NCI-H1694 treated with DMSO at 0.1 percent for 48 hours (cell line): ENCODE results near the gene MYH13.

Source experiments
- DNase-seq: peaks from one replicate; lab custom pipeline; 2025; lab: John Stamatoyannopoulos, UW

MYH13 gene

GRCh38 chr17:10372906-10373305, at the start of gene MYH13:
Gene MYH13 (minus strand): TSS chr17:10373006. CDS start chr17:10364530, 8,476 bp downstream.
- DNase-seq = no peak

GRCh38 chr17:10421900-10422542, 49.2 kb upstream of the MYH13 start, which contains the start of gene MYH8:
Gene MYH8 (minus strand): TSS chr17:10421950. CDS start chr17:10420227, 1,723 bp downstream.
- DNase-seq = no peak

GRCh38 chr17:10421211-10421610, 48.4 kb upstream of the MYH13 start:
- DNase-seq = no peak

- no peak for DNase-seq
Observed at GRCh38 chr17:10420811-10421210, 48.0 kb upstream of the MYH13 start.

GRCh38 chr17:10417431-10417830, 44.6 kb upstream of the MYH13 start:
- DNase-seq = no peak

- DNase-seq = no peak
Observed at GRCh38 chr17:10415161-10415560, 42.4 kb upstream of the MYH13 start.

GRCh38 chr17:10403589-10403988, 30.8 kb upstream of the MYH13 start:
- no peak for DNase-seq

- DNase-seq = no peak
Observed at GRCh38 chr17:10398352-10398751, 25.5 kb upstream of the MYH13 start.

- DNase-seq = no peak
Observed at GRCh38 chr17:10396524-10397163, 23.8 kb upstream of the MYH13 start.

GRCh38 chr17:10394201-10394887, 21.5 kb upstream of the MYH13 start:
- no peak for DNase-seq

GRCh38 chr17:10392880-10393279, 20.1 kb upstream of the MYH13 start:
- DNase-seq = no peak

GRCh38 chr17:10385871-10386270, 13.1 kb upstream of the MYH13 start:
- no peak for DNase-seq

GRCh38 chr17:10384175-10384574, 11.4 kb upstream of the MYH13 start:
- no peak for DNase-seq

GRCh38 chr17:10380631-10381408, 8.0 kb upstream of the MYH13 start:
- no peak for DNase-seq

- DNase-seq = no peak
Observed at GRCh38 chr17:10370016-10370608, 2.7 kb downstream of the MYH13 start.

GRCh38 chr17:10369239-10369638, 3.6 kb downstream of the MYH13 start:
- DNase-seq = no peak

GRCh38 chr17:10368561-10368960, 4.2 kb downstream of the MYH13 start:
- no peak for DNase-seq

- DNase-seq = no peak
Observed at GRCh38 chr17:10360578-10360977, 12.2 kb downstream of the MYH13 start.

- DNase-seq = no peak
Observed at GRCh38 chr17:10357768-10358167, 15.0 kb downstream of the MYH13 start.

GRCh38 chr17:10354651-10355050, 18.2 kb downstream of the MYH13 start:
- no peak for DNase-seq

GRCh38 chr17:10352893-10353292, 19.9 kb downstream of the MYH13 start:
- DNase-seq = no peak

- DNase-seq = no peak
Observed at GRCh38 chr17:10349403-10349802, 23.4 kb downstream of the MYH13 start.
